ENCODE results near the gene LGI4.

GRCh38 chr19:35106898-35107541, 27.8 kb downstream of the LGI4 start:
- TF ChIP-seq CTCF (IDR thresholded peaks at IDR 0.05) (no peak), POLR2A (IDR thresholded peaks at IDR 0.05) (no peak)
